ENCODE results near the gene TAF3.

DNA sequence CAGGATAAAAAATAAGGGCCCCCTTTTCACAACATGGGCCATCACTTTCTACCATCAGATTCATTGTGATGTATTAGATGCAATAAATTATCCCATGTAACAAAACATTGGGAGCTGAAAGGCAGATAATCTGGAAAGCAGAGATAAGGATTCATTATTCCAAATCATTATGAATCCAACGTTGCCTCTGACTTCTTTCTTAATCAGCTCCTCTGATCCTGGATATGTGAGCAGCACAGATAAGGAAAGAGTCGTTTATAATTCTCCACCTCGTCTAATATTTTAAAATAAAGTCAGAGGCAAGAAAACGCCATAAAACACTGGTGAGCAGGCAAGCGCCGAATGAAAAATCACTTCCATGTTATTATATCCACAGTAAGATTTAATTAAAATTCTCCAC lies 222.3 kb downstream of the TAF3 start:
- TF ChIP-seq, protein P1, sequence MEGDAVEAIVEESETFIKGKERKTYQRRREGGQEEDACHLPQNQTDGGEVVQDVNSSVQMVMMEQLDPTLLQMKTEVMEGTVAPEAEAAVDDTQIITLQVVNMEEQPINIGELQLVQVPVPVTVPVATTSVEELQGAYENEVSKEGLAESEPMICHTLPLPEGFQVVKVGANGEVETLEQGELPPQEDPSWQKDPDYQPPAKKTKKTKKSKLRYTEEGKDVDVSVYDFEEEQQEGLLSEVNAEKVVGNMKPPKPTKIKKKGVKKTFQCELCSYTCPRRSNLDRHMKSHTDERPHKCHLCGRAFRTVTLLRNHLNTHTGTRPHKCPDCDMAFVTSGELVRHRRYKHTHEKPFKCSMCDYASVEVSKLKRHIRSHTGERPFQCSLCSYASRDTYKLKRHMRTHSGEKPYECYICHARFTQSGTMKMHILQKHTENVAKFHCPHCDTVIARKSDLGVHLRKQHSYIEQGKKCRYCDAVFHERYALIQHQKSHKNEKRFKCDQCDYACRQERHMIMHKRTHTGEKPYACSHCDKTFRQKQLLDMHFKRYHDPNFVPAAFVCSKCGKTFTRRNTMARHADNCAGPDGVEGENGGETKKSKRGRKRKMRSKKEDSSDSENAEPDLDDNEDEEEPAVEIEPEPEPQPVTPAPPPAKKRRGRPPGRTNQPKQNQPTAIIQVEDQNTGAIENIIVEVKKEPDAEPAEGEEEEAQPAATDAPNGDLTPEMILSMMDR (IDR thresholded peaks at IDR 0.05), result no peak
- TF ChIP-seq, protein P2, sequence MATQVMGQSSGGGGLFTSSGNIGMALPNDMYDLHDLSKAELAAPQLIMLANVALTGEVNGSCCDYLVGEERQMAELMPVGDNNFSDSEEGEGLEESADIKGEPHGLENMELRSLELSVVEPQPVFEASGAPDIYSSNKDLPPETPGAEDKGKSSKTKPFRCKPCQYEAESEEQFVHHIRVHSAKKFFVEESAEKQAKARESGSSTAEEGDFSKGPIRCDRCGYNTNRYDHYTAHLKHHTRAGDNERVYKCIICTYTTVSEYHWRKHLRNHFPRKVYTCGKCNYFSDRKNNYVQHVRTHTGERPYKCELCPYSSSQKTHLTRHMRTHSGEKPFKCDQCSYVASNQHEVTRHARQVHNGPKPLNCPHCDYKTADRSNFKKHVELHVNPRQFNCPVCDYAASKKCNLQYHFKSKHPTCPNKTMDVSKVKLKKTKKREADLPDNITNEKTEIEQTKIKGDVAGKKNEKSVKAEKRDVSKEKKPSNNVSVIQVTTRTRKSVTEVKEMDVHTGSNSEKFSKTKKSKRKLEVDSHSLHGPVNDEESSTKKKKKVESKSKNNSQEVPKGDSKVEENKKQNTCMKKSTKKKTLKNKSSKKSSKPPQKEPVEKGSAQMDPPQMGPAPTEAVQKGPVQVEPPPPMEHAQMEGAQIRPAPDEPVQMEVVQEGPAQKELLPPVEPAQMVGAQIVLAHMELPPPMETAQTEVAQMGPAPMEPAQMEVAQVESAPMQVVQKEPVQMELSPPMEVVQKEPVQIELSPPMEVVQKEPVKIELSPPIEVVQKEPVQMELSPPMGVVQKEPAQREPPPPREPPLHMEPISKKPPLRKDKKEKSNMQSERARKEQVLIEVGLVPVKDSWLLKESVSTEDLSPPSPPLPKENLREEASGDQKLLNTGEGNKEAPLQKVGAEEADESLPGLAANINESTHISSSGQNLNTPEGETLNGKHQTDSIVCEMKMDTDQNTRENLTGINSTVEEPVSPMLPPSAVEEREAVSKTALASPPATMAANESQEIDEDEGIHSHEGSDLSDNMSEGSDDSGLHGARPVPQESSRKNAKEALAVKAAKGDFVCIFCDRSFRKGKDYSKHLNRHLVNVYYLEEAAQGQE (IDR thresholded peaks at IDR 0.05; ENCODE audit: insufficient read depth in 1 of 2, low read depth in 2 of 2, low read length in 1 of 2), result no peak
- TF ChIP-seq POLR2AphosphoS5 (IDR thresholded peaks at IDR 0.05; ENCODE audit: low read depth, low read length) (no peak), SIN3A (IDR thresholded peaks at IDR 0.05; ENCODE audit: borderline replicate concordance, insufficient read depth, low read depth, low read length) (no peak), TCF7L2 (IDR thresholded peaks at IDR 0.05; ENCODE audit: low read depth, low read length) (no peak)

Data from Panc1 (cell line).